ENCODE results near the gene PPAN.

Gene PPAN

DNA sequence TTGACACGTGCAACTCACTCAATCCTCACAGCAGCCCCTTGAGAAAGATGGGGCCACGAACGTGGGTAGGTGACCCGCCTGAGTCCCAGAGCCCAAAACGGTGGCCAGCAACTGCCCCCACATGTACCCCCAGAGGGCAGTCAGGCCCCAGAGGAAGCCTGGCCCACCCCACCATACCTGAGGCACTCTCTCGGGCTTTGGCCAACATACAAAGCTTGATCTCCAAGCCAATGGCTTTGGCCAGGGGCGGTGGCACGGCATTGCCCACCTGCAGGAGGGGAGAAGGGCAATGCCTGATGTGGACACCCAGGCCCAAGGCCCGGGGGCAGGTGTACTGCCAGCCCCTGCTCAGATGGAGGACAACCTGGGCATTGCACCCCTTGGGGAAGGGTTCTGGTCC is 27.9 kb downstream of the PPAN start:
- TF ChIP-seq, protein P1, sequence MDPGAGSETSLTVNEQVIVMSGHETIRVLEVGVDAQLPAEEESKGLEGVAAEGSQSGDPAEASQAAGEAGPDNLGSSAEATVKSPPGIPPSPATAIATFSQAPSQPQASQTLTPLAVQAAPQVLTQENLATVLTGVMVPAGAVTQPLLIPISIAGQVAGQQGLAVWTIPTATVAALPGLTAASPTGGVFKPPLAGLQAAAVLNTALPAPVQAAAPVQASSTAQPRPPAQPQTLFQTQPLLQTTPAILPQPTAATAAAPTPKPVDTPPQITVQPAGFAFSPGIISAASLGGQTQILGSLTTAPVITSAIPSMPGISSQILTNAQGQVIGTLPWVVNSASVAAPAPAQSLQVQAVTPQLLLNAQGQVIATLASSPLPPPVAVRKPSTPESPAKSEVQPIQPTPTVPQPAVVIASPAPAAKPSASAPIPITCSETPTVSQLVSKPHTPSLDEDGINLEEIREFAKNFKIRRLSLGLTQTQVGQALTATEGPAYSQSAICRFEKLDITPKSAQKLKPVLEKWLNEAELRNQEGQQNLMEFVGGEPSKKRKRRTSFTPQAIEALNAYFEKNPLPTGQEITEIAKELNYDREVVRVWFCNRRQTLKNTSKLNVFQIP (CRISPR knock-in tag; IDR thresholded peaks at IDR 0.05; ENCODE audit: borderline replicate concordance, low read depth) = no peak
- TF ChIP-seq SNAI2 (CRISPR knock-in tag; IDR thresholded peaks at IDR 0.05) = no peak
- TF ChIP-seq, protein P2, sequence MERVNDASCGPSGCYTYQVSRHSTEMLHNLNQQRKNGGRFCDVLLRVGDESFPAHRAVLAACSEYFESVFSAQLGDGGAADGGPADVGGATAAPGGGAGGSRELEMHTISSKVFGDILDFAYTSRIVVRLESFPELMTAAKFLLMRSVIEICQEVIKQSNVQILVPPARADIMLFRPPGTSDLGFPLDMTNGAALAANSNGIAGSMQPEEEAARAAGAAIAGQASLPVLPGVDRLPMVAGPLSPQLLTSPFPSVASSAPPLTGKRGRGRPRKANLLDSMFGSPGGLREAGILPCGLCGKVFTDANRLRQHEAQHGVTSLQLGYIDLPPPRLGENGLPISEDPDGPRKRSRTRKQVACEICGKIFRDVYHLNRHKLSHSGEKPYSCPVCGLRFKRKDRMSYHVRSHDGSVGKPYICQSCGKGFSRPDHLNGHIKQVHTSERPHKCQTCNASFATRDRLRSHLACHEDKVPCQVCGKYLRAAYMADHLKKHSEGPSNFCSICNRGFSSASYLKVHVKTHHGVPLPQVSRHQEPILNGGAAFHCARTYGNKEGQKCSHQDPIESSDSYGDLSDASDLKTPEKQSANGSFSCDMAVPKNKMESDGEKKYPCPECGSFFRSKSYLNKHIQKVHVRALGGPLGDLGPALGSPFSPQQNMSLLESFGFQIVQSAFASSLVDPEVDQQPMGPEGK (CRISPR knock-in tag; IDR thresholded peaks at IDR 0.05; ENCODE audit: borderline replicate concordance) = no peak
- TF ChIP-seq ZNF565 (CRISPR knock-in tag; conservative IDR thresholded peaks at IDR 0.05; ENCODE audit: low read depth) = no peak
- TF ChIP-seq ESRRG (CRISPR knock-in tag; IDR thresholded peaks at IDR 0.05) = no peak
- TF ChIP-seq PPARA (CRISPR knock-in tag; IDR thresholded peaks at IDR 0.05; ENCODE audit: borderline replicate concordance) = no peak
- TF ChIP-seq, protein P3, sequence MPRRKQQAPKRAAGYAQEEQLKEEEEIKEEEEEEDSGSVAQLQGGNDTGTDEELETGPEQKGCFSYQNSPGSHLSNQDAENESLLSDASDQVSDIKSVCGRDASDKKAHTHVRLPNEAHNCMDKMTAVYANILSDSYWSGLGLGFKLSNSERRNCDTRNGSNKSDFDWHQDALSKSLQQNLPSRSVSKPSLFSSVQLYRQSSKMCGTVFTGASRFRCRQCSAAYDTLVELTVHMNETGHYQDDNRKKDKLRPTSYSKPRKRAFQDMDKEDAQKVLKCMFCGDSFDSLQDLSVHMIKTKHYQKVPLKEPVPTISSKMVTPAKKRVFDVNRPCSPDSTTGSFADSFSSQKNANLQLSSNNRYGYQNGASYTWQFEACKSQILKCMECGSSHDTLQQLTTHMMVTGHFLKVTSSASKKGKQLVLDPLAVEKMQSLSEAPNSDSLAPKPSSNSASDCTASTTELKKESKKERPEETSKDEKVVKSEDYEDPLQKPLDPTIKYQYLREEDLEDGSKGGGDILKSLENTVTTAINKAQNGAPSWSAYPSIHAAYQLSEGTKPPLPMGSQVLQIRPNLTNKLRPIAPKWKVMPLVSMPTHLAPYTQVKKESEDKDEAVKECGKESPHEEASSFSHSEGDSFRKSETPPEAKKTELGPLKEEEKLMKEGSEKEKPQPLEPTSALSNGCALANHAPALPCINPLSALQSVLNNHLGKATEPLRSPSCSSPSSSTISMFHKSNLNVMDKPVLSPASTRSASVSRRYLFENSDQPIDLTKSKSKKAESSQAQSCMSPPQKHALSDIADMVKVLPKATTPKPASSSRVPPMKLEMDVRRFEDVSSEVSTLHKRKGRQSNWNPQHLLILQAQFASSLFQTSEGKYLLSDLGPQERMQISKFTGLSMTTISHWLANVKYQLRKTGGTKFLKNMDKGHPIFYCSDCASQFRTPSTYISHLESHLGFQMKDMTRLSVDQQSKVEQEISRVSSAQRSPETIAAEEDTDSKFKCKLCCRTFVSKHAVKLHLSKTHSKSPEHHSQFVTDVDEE (CRISPR knock-in tag; IDR thresholded peaks at IDR 0.05) = no peak
- no peak for TF ChIP-seq RARB (CRISPR knock-in tag; IDR thresholded peaks at IDR 0.05)

DNA sequence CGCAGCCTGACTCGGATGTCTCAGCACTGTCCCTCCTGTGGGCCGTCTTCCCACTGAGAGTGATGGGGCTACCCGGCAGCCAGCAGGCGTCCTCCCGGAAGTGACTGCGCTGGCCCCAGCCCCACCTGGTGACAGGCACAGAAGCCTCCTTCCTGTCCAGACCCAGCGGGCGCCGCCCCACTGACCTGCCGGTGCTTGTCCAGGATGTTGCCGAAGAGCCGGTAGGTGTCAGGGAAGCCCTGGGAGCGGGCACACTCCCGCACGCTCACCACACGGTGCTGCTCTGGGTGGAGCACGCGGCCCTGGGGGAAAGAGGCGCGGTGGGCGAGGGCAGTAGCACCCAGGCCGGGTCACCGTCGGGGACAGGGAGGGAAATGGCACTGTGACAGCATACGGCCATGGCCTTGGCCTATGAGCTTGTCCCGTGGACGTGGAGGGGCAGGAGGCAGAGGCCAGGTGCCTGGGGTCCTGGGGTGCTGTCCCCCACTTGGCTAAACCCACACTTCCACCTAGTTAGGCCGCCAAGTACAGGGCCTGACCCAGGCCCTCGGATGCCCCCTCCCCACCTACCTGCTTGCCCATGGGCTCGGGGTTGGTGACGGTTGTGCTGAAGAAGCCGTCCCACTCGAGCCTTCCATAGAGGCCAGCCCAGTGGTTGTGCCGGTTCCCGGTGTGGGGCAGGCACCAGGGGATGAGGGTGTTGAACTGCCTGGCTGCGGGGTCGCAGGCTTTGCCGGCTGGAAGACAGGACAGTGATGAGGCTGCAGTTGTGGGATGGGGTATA is 29.6 kb downstream of the PPAN start:
- ATAC-seq = no peak
- TF ChIP-seq, protein P1 (CRISPR knock-in tag; IDR thresholded peaks at IDR 0.05; ENCODE audit: borderline replicate concordance, low read depth) = no peak
- TF ChIP-seq ZNF8 (CRISPR knock-in tag; IDR thresholded peaks at IDR 0.05) (no peak), ESRRG (CRISPR knock-in tag; IDR thresholded peaks at IDR 0.05) (no peak), ZFP30 (CRISPR knock-in tag; IDR thresholded peaks at IDR 0.05) (no peak), ZFP3 (CRISPR knock-in tag; IDR thresholded peaks at IDR 0.05) (no peak)

More for the DNA sequence above, 27.9 kb downstream of the PPAN start:
- no peak for ATAC-seq

DNA sequence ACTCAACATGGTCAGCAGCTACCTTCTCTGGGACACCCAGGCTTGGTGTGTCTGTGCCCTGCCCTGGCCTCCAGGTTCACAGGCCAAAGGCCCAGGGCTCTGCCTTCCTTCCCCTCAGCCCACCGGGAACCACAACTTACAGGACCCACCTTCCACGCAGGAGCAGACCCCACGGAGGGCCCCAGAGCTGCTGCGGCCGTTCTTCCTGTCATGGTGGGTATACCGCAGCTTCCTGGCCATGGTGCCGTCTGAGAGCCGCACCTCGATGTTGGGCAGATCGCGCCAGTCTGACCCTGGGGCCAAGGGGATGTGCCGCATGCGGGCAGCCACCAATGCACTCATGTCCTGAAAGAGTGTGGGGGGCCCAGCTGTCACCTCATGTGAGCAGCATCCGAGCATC is 30.8 kb downstream of the PPAN start:
- ATAC-seq = no peak
- no peak for TF ChIP-seq GLIS3 (CRISPR knock-in tag; IDR thresholded peaks at IDR 0.05)
- TF ChIP-seq ZNF565 (CRISPR knock-in tag; conservative IDR thresholded peaks at IDR 0.05; ENCODE audit: low read depth) = no peak
- no peak for TF ChIP-seq ZFP30 (CRISPR knock-in tag; IDR thresholded peaks at IDR 0.05)
- no peak for TF ChIP-seq ARNTL (CRISPR knock-in tag; IDR thresholded peaks at IDR 0.05; ENCODE audit: borderline replicate concordance, low read depth)
- TF ChIP-seq, protein P3 (CRISPR knock-in tag; IDR thresholded peaks at IDR 0.05) = no peak
- TF ChIP-seq, protein P2 (CRISPR knock-in tag; IDR thresholded peaks at IDR 0.05; ENCODE audit: borderline replicate concordance) = no peak
- TF ChIP-seq, protein P4, sequence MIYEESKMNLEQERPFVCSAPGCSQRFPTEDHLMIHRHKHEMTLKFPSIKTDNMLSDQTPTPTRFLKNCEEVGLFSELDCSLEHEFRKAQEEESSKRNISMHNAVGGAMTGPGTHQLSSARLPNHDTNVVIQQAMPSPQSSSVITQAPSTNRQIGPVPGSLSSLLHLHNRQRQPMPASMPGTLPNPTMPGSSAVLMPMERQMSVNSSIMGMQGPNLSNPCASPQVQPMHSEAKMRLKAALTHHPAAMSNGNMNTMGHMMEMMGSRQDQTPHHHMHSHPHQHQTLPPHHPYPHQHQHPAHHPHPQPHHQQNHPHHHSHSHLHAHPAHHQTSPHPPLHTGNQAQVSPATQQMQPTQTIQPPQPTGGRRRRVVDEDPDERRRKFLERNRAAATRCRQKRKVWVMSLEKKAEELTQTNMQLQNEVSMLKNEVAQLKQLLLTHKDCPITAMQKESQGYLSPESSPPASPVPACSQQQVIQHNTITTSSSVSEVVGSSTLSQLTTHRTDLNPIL (CRISPR knock-in tag; IDR thresholded peaks at IDR 0.05; ENCODE audit: low read depth) = no peak
- no peak for TF ChIP-seq BACH2 (CRISPR knock-in tag; IDR thresholded peaks at IDR 0.05; ENCODE audit: borderline replicate concordance)
- TF ChIP-seq CSDC2 (CRISPR knock-in tag; IDR thresholded peaks at IDR 0.05) = no peak
- no peak for TF ChIP-seq SNAI2 (CRISPR knock-in tag; IDR thresholded peaks at IDR 0.05)
- TF ChIP-seq ZNF8 (CRISPR knock-in tag; IDR thresholded peaks at IDR 0.05) = no peak
- TF ChIP-seq, protein P1 (CRISPR knock-in tag; IDR thresholded peaks at IDR 0.05; ENCODE audit: borderline replicate concordance, low read depth) = no peak
- no peak for TF ChIP-seq ZFP3 (CRISPR knock-in tag; IDR thresholded peaks at IDR 0.05)
- TF ChIP-seq, protein P5, sequence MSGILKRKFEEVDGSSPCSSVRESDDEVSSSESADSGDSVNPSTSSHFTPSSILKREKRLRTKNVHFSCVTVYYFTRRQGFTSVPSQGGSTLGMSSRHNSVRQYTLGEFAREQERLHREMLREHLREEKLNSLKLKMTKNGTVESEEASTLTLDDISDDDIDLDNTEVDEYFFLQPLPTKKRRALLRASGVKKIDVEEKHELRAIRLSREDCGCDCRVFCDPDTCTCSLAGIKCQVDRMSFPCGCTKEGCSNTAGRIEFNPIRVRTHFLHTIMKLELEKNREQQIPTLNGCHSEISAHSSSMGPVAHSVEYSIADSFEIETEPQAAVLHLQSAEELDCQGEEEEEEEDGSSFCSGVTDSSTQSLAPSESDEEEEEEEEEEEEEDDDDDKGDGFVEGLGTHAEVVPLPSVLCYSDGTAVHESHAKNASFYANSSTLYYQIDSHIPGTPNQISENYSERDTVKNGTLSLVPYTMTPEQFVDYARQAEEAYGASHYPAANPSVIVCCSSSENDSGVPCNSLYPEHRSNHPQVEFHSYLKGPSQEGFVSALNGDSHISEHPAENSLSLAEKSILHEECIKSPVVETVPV (CRISPR knock-in tag; IDR thresholded peaks at IDR 0.05) = no peak
